Measurements from ENCODE around the gene MIB2. TPM values are rescaled to one million over a fixed set of nuclear protein-coding genes. Genes with fewer than 3 reads are reported as not detected.
"Not testable (repeated sequence)": the region's sequence is repeated elsewhere in the genome, so short reads cannot be mapped to it uniquely, and the experiment has no call there.

Gene MIB2
- total RNA-seq, 1 experiment from 2014 or later, result 44.8 TPM

DNA sequence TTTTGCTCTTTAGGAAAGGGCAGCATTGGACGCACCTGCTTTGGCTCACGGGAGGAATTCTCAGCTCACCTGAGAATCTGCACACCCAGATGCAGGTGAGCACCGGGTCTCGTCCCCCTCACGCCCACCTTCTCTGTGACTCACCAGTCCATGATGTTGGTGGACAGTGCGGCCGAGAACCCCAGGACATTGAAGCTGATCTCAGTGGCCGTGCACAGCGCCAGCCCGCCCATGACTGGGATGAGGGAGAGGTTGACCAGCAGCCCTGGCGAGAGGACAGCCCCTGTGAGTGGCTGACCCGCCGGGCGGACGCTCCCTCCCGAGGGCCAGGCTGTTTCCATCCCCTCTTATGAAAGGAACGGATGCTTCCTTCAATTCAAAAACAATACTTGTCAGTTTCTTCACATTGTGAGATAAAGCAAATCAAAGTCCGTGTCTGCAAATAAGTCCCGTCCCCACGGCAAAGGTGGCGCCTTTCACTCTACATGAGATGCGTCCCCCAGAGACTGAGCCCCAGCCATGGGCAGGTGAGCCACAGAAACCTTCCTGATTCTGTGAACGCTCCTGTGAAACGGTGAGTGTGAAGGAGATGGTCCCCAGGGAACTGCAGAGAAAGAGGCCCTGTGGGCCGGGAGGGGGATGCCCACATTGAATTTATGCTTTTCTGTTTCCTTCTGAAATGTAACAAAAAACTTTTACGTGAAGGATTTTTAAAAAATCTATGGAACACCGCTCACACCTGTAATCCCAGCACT is 56.2 kb downstream of the MIB2 start:
- no peaks in the 10 kb centered on the region for H3K9me3 ChIP-seq (replicated peaks)
- H3K27me3 ChIP-seq (replicated peaks), result no peaks in the 10 kb centered on the region
- no peaks in the 10 kb centered on the region for H3K4me1 ChIP-seq (replicated peaks)
- H3K4me3 ChIP-seq, result no peak overlapping the region
- H3K27ac ChIP-seq, result no peak overlapping the region
- H3K36me3 ChIP-seq, result peaks cover 11% of the 10 kb centered on the region
- DNase-seq (ENCODE audit: low read depth in 1 of 2, low spot score in 2 of 2), result peak in 1 of 2 experiments; percentile 39

- no peaks in the 10 kb centered on the region for H3K27me3 ChIP-seq (replicated peaks)
- H3K9me3 ChIP-seq (replicated peaks), result no peaks in the 10 kb centered on the region
- peaks cover 10% of the 10 kb centered on the region for H3K36me3 ChIP-seq
- H3K4me1 ChIP-seq (replicated peaks), result no peaks in the 10 kb centered on the region
- DNase-seq (ENCODE audit: low read depth in 1 of 2, low spot score in 2 of 2), result no peak
- H3K27ac ChIP-seq, result no peak overlapping the region
- no peak overlapping the region for H3K4me3 ChIP-seq
Observed at GRCh38 chr1:1672181-1672965, 57.1 kb downstream of the MIB2 start.

DNA sequence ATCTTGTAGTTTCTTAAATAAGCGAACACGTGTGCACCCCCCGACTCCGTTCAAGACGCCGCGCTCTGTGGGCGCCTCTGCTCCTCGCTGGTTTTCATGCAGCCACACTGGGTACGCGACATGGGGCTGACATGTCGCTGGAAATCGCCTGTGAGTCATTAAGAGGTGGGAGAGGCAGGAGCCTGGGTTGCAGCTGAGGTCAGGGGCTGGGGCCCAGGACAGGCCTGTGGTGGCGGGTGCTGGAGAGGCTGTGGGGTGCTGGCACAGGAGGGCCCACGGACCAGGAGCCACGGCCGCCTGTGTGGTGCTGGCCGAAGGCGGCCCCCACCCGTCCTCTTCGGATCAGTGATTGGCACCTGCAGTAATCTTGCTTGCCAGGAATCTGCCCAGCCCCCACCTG is 59.5 kb downstream of the MIB2 start:
- H3K4me1 ChIP-seq (replicated peaks); H3K27ac ChIP-seq; H3K4me3 ChIP-seq; H3K27me3 ChIP-seq (replicated peaks); H3K9me3 ChIP-seq (replicated peaks): not testable (repeated sequence)
- peaks cover 15% of the 10 kb centered on the region for H3K36me3 ChIP-seq
- peak in 1 of 2 experiments; percentile 20 for DNase-seq (ENCODE audit: low read depth in 1 of 2, low spot score in 2 of 2)

GRCh38 chr1:1675218-1675617 is 59.9 kb downstream of the MIB2 start:
- H3K27me3 ChIP-seq (replicated peaks); H3K4me3 ChIP-seq; H3K4me1 ChIP-seq (replicated peaks); H3K9me3 ChIP-seq (replicated peaks); H3K27ac ChIP-seq: not testable (repeated sequence)
- peak in 1 of 2 experiments; percentile 29 for DNase-seq (ENCODE audit: low read depth in 1 of 2, low spot score in 2 of 2)
- H3K36me3 ChIP-seq, result peaks cover 15% of the 10 kb centered on the region

GRCh38 chr1:1676087-1676486 is 60.8 kb downstream of the MIB2 start:
- peak in 1 of 2 experiments; percentile 14 for DNase-seq (ENCODE audit: low read depth in 1 of 2, low spot score in 2 of 2)
- peaks cover 14% of the 10 kb centered on the region for H3K36me3 ChIP-seq
- not testable (repeated sequence) for H3K27ac ChIP-seq; H3K27me3 ChIP-seq (replicated peaks); H3K9me3 ChIP-seq (replicated peaks); H3K4me3 ChIP-seq; H3K4me1 ChIP-seq (replicated peaks)

DNA sequence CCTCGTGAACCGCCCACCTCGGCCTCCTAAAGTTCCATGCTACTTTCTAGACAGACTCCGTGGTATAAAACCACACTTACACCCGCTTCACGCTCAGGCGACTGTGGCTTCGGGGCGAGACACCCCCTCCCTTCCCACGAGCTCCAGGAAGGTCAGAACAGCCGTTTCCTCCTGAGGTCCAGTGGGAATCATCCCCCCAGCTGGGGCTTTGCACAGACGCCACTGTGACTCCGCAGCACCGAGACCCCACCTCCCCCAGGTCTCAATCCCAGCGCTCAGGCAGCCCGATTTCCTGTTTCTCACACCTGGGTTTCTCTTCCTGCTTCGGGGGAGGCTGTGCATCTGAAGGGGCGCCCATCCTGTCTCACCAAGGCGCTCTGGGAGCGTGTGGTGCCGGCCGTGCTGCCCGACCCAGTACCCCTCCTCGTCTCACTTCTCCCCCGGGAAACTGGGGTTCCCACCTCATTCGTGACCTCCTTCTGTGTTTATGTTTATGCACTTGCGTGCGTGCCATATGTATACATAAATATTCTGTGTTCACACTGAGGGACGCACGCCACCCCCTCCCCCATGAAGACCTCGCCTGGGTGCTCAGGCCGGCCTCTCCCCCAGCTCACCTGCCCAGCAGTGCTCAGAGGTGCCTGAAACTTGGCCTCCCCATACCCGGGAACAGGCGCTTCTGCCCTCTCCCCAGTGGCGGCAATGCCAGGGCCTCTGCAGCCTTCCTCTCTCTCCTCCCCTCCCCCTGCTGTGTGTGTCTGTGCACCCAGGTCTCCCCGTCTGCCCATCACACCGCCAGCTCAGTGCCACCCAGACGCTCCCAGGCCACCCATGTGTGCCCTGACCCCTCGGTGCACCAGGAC is 62.6 kb downstream of the MIB2 start:
- Histone ChIP-seq H3K4me3 (no peak overlapping the region), H3K9me3 (replicated peaks) (no peaks in the 10 kb centered on the region), H3K27ac (no peak overlapping the region), H3K36me3 (peaks cover 4% of the 10 kb centered on the region; the same call in 1 of the 2 replicates), H3K27me3 (replicated peaks) (no peaks in the 10 kb centered on the region), H3K4me1 (replicated peaks) (peaks cover 10% of the 10 kb centered on the region)
- DNase-seq (ENCODE audit: low read depth in 1 of 2, low spot score in 2 of 2), result peak in 1 of 2 experiments; percentile 41

DNA sequence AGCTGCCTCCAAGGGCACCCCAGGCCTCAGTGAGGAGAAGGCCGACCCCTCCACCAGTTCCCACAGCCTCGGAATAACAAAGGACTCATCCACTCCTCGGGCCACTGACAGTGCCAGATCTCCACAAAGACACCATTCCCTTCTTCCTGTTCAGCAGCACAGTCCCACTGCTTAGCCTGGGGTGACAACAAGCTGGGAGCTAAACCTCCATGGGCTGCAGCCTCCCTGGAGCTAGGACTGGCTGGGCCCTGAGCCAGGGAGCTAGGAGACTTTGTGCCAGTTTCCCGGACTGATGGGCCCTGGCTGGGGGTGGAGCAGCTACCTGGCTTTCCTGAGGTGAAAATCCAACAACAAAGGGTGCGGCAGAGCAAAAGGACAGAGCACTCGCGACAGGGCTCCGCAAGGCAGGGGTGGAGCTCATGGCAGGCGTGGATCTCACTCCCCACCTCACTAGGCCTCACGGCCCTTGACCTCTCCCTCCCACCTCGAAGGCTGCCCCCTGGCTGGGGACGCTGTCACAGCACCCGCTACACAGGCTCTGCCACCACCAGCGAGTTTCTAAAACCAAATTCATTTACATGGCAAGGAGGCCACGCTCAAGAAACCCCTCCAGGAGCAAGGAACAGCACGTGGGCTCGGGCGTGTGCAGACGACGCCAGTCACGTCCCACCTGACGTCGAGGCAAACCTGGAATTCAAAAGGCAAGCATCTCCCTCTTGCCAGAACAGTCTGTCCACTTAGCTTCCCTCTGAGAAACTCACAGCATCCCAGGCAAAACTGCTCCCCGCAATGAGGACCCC is 63.5 kb downstream of the MIB2 start:
- H3K9me3 ChIP-seq (replicated peaks), result no peaks in the 10 kb centered on the region

More for the DNA sequence above, 63.5 kb downstream of the MIB2 start:
- Histone ChIP-seq H3K36me3 (peaks cover 5% of the 10 kb centered on the region), H3K4me1 (replicated peaks) (peaks cover 10% of the 10 kb centered on the region), H3K27ac (no peak overlapping the region), H3K4me3 (no peak overlapping the region), H3K27me3 (replicated peaks) (no peaks in the 10 kb centered on the region)
- peak in 1 of 2 experiments; percentile 43 for DNase-seq (ENCODE audit: low read depth in 1 of 2, low spot score in 2 of 2)

Other genes with a start within 250 kb of the MIB2 start
- 180 and 360 TPM in 2 replicates for gene AURKAIP1, start 240.3 kb upstream of the MIB2 start, total RNA-seq (2014; rRNA removed; shearing (Covaris generic))
- gene CCNL2, start 216.2 kb upstream of the MIB2 start, total RNA-seq (2014; rRNA removed; shearing (Covaris generic)), result 69.4 and 79.0 TPM in 2 replicates
- 184 and 203 TPM in 2 replicates for gene MRPL20, start 208.2 kb upstream of the MIB2 start, total RNA-seq (2014; rRNA removed; shearing (Covaris generic))
- gene ANKRD65, start 194.2 kb upstream of the MIB2 start, total RNA-seq (2014; rRNA removed; shearing (Covaris generic)), result not detected in 2 replicates
- gene VWA1, start 179.8 kb upstream of the MIB2 start, total RNA-seq (2014; rRNA removed; shearing (Covaris generic)), result 0.31 and 1.0 TPM in 2 replicates
- not detected in 2 replicates for gene ATAD3C, start 165.8 kb upstream of the MIB2 start, total RNA-seq (2014; rRNA removed; shearing (Covaris generic))
- gene ATAD3B, start 143.7 kb upstream of the MIB2 start, total RNA-seq (2014; rRNA removed; shearing (Covaris generic)), result 24.0 and 33.8 TPM in 2 replicates
- gene ATAD3A, start 103.3 kb upstream of the MIB2 start, total RNA-seq (2014; rRNA removed; shearing (Covaris generic)), result 32.7 and 51.6 TPM in 2 replicates
- gene TMEM240, start 74.9 kb upstream of the MIB2 start, total RNA-seq (2014; rRNA removed; shearing (Covaris generic)), result 0.31 and 0.47 TPM in 2 replicates
- 57.2 and 58.6 TPM in 2 replicates for gene SSU72, start 40.6 kb upstream of the MIB2 start, total RNA-seq (2014; rRNA removed; shearing (Covaris generic))
- 0.50 and 0.76 TPM in 2 replicates for gene FNDC10, start 15.4 kb upstream of the MIB2 start, total RNA-seq (2014; rRNA removed; shearing (Covaris generic))
- gene MMP23B, start 16.7 kb downstream of the MIB2 start, total RNA-seq (2014; rRNA removed; shearing (Covaris generic)), result 0.79 and 4.6 TPM in 2 replicates
- 14.8 and 23.8 TPM in 2 replicates for gene CDK11B, start 43.5 kb downstream of the MIB2 start, total RNA-seq (2014; rRNA removed; shearing (Covaris generic))
- gene SLC35E2B, start 77.3 kb downstream of the MIB2 start, total RNA-seq (2014; rRNA removed; shearing (Covaris generic)), result 8.9 and 13.1 TPM in 2 replicates
- 11.8 and 22.6 TPM in 2 replicates for gene CDK11A, start 108.9 kb downstream of the MIB2 start, total RNA-seq (2014; rRNA removed; shearing (Covaris generic))
- gene NADK, start 163.0 kb downstream of the MIB2 start, total RNA-seq (2014; rRNA removed; shearing (Covaris generic)), result 50.4 and 62.1 TPM in 2 replicates